OCI-LY3 (cell line): ENCODE results near the gene TBC1D16.

Experiments
- H2AFZ ChIP-seq: fragments of 200-600, 300-600 bp; shearing (Covaris generic); 2 replicates; pipeline ENCODE4 v1.6.0; 2014; ENCODE audit warnings: antibody characterized with exemption, low read depth, low read length
- H3K27ac ChIP-seq: fragments of 200-600, 300-600 bp; sonication (generic); 2 replicates; pipeline ENCODE4 v1.5.1; 2014; ENCODE audit warnings: mild to moderate bottlenecking, low read length, moderate library complexity, mixed read lengths
- H3K27me3 ChIP-seq: fragments of 200-600, 300-600 bp; sonication (generic); 2 replicates; pipeline ENCODE4 v1.6.1; 2014; ENCODE audit warnings: low read depth, low read length, mixed read lengths
- H3K36me3 ChIP-seq: fragments of 200-600, 300-600 bp; sonication (generic); replicated peaks from 2 replicates; pipeline ENCODE3; 2014; ENCODE audit warnings: low read depth, low read length, mixed read lengths
- H3K4me1 ChIP-seq: fragments of 300-600, 200-600 bp; sonication (generic); 2 replicates; pipeline ENCODE4 v1.6.1; 2014; ENCODE audit warnings: low read length, mixed read lengths
- H3K4me2 ChIP-seq: fragments of 200-600, 300-600 bp; sonication (generic); 2 replicates; pipeline ENCODE4 v1.6.1; 2014; ENCODE audit warnings: low read length, mixed read lengths
- H3K4me3 ChIP-seq: fragments of 300-600, 200-600 bp; sonication (generic); 2 replicates; pipeline ENCODE4 v1.5.1; 2014; ENCODE audit warnings: antibody characterized with exemption, mild to moderate bottlenecking, low read length, moderate library complexity
- H3K79me2 ChIP-seq: fragments of 300-600, 200-600 bp; shearing (Covaris generic); 2 replicates; pipeline ENCODE4 v1.6.1; 2014; ENCODE audit warnings: mild to moderate bottlenecking, low read length, mixed read lengths
- H3K9ac ChIP-seq: fragments of 300-600, 200-600 bp; shearing (Covaris generic); 2 replicates; pipeline ENCODE4 v1.6.0; 2014; ENCODE audit warnings: mild to moderate bottlenecking, low read length, moderate library complexity
- H3K9me3 ChIP-seq: fragments of 200-600, 300-600 bp; shearing (Covaris generic); 2 replicates; pipeline ENCODE4 v1.6.1; 2014; ENCODE audit warnings: low read length, mixed read lengths; ENCODE audit not compliant: insufficient read depth
- H4K20me1 ChIP-seq: fragments of 200-600, 300-600 bp; sonication (generic); 2 replicates; pipeline ENCODE4 v1.6.1; 2016; ENCODE audit warnings: low read length, mixed read lengths; ENCODE audit not compliant: insufficient read depth
- EZH2phosphoT487 ChIP-seq: fragments of 200-600 bp; shearing (Covaris generic); IDR thresholded peaks from 2 replicates; pipeline ENCODE4 v1.6.1; 2018; ENCODE audit warnings: antibody characterized with exemption, mixed run types, low read depth
- TF ChIP-seq, protein P1 (sequence below): fragments of 200-600, 300-600 bp; sonication (generic); IDR thresholded peaks from 2 replicates; pipeline ENCODE4 v1.5.1; 2014; ENCODE audit warnings: antibody characterized with exemption, low read length, low read depth

TBC1D16 gene

DNA sequence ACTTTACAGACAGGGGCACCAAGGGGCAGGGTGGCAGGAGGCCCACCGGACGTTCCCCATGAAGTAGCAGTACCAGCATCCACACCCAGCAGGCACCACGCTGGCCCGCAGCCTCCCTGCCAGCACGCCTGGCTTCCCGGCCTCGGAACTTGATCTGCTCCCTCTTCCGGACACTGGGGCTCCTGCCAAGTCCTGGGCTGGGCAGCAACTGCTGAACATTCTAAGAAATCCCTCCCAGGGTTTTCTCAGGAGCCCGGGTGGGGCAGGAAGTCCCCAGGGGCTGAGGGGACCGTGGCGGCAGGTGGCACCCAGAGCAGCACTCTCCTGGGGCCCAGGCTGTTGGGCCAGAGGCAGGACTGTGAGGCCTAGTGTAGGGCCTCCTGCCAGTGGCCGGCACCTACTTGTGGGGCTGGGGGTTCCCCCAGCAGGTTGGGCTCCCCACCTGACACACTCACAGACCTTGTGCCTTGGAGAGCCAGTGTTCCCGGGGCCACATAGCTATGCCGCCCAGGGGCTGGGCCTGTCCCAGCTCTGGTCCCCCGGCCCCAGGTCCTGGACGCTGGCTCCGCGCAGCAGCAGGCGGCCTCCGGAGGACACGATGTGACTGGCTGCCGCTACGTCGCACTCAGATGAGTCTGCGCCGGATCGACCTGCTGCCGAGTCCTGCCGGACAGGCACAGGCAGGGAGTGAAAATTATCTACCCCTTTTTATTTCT, 110.3 kb downstream of the TBC1D16 start:
- no peak overlapping the region for H3K4me3 ChIP-seq
- peaks cover 19% of the 10 kb centered on the region for H3K79me2 ChIP-seq
- no peaks in the 10 kb centered on the region for H3K9me3 ChIP-seq
- peak overlapping the region; percentile 98 for H3K27ac ChIP-seq
- no peak overlapping the region for H2AFZ ChIP-seq
- H3K36me3 ChIP-seq = peaks cover 4% of the 10 kb centered on the region
- peak overlapping the region; percentile 69 for H3K9ac ChIP-seq
- H3K27me3 ChIP-seq = no peaks in the 10 kb centered on the region
- H3K4me2 ChIP-seq = peak overlapping the region; percentile 60
- H3K4me1 ChIP-seq = peaks cover 98% of the 10 kb centered on the region
- H4K20me1 ChIP-seq = no peaks in the 10 kb centered on the region
- no peak for TF ChIP-seq EZH2phosphoT487
- TF ChIP-seq, protein P1, sequence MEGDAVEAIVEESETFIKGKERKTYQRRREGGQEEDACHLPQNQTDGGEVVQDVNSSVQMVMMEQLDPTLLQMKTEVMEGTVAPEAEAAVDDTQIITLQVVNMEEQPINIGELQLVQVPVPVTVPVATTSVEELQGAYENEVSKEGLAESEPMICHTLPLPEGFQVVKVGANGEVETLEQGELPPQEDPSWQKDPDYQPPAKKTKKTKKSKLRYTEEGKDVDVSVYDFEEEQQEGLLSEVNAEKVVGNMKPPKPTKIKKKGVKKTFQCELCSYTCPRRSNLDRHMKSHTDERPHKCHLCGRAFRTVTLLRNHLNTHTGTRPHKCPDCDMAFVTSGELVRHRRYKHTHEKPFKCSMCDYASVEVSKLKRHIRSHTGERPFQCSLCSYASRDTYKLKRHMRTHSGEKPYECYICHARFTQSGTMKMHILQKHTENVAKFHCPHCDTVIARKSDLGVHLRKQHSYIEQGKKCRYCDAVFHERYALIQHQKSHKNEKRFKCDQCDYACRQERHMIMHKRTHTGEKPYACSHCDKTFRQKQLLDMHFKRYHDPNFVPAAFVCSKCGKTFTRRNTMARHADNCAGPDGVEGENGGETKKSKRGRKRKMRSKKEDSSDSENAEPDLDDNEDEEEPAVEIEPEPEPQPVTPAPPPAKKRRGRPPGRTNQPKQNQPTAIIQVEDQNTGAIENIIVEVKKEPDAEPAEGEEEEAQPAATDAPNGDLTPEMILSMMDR = no peak

DNA sequence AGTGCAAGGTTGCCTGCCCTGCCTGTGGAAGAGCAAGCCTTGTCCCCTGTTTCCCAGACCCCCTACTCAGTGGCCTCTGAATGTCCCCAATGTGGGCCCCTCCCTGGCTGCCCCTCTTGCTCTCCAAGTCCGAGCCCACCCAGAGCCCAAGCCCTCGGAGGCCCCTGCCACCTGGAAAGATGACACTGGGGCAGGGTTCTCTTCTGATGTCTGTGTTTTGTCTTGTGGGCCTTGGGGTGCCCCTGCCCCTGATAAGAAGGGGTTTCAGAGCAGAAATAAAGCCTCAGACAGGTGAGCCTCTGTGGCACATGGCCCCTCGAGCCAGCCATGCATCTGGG, 111.1 kb downstream of the TBC1D16 start:
- Histone ChIP-seq H3K9me3 (no peaks in the 10 kb centered on the region), H3K4me3 (no peak overlapping the region), H2AFZ (no peak overlapping the region), H3K79me2 (peaks cover 21% of the 10 kb centered on the region), H3K4me2 (peak overlapping the region; percentile 60), H3K27me3 (no peaks in the 10 kb centered on the region), H3K9ac (peak overlapping the region; percentile 69), H3K36me3 (peaks cover 4% of the 10 kb centered on the region), H3K27ac (peak overlapping the region; percentile 98), H3K4me1 (peaks cover 99% of the 10 kb centered on the region), H4K20me1 (no peaks in the 10 kb centered on the region)
- no peak for TF ChIP-seq EZH2phosphoT487
- TF ChIP-seq, protein P1 = no peak

DNA sequence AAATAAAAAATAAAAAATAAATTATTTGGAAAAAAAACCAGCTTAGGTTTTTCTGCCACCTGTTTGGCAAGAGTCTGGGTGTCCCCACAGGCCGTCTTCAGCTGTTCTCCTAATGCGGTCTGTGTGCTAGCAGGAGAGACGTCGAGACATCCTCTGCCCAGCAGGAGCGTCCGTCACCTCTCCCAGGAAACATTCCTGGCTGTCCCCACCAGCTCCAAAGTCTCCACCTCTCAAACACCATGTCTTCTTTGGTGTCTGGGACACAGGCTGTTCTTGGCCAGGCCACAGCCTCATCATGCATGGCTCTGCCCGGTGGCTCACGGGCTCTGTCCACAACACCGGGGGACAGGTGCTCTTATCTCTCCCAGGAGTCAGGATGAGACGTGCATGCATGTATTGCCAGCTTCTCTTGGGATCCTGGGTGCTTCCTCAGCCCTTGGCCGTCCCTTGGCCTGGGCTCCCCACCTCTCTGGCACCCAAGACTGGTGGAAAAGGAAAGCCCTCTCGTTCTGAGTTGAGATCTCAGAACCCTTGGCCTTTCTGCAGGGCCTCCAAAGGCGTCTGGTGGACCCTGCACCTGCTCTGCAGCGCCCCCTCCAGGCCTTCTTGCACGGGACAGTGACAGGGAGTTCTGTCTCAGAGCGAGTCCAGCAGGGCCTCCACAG, 111.6 kb downstream of the TBC1D16 start:
- Histone ChIP-seq H3K79me2 (peaks cover 18% of the 10 kb centered on the region), H3K4me2 (peak overlapping the region; percentile 60), H3K4me3 (no peak overlapping the region; the same call in 1 of the 2 replicates), H3K9ac (peak overlapping the region; percentile 69), H2AFZ (no peak overlapping the region), H3K36me3 (peaks cover 4% of the 10 kb centered on the region), H3K9me3 (no peaks in the 10 kb centered on the region), H3K27me3 (no peaks in the 10 kb centered on the region), H4K20me1 (no peaks in the 10 kb centered on the region), H3K27ac (peak overlapping the region; percentile 98), H3K4me1 (peaks cover 99% of the 10 kb centered on the region)
- TF ChIP-seq EZH2phosphoT487 = no peak
- TF ChIP-seq, protein P1 = peak; percentile 86

DNA sequence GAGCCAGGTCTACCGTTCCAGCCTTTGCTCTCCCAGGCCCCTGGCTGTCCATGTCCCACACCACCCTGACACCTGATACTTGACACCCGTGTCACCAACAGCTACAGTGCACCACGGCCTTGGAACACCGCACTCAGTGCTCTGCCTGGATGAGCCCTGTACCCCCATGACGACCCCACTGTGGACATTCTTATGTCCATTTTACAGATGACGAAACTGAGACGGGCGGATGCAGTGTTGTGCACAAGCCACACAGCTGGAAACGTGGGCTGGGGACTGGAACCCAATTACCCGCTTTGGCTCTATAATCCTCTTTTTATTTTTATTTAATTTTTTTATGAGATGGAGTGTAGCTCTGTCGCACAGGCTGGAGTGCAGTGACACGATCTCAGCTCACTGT, 112.9 kb downstream of the TBC1D16 start:
- Histone ChIP-seq H3K9me3 (no peaks in the 10 kb centered on the region), H3K79me2 (peaks cover 18% of the 10 kb centered on the region), H3K4me2 (peak overlapping the region; percentile 89), H3K9ac (peak overlapping the region; percentile 92), H3K4me3 (peak overlapping the region; percentile 73; the same call in 1 of the 2 replicates), H3K4me1 (peaks cover 99% of the 10 kb centered on the region), H2AFZ (no peak overlapping the region), H4K20me1 (no peaks in the 10 kb centered on the region), H3K27ac (peak overlapping the region; percentile 98), H3K27me3 (no peaks in the 10 kb centered on the region), H3K36me3 (peaks cover 4% of the 10 kb centered on the region)
- TF ChIP-seq, protein P1 = no peak
- TF ChIP-seq EZH2phosphoT487 = no peak
